ENCODE results near the gene NOXRED1.

Gene NOXRED1

DNA sequence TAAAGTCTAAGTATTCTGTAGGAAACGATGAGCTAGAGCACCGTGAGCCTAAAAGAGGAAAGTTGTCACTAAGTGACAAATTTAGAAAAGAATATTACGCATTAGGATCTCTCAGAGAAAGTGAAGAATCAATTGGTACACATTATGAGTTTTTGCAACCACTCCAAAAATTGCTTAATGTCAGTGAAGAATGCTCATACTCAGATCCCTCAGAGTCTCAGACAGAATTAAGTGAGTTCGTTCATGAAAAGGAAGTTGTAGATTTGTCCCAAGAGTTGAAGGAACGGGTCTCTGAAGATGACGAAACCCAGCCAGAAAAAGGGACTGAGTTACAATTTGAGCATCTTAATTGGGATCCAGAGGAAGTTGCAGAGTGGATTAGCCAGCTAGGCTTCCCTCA is 44.6 kb downstream of the NOXRED1 start:
- in situ Hi-C loops (cut with MboI; ENCODE audit: low pct_unique_long_range_greater_than_20kb, low sequenced_read_pairs, unreplicated experiment) = no loop called here

GRCh38 chr14:77377502-77377844 is 45.9 kb downstream of the NOXRED1 start:
- in situ Hi-C loops (cut with MboI; ENCODE audit: low pct_unique_long_range_greater_than_20kb, low sequenced_read_pairs, unreplicated experiment) = no loop called here

More for the DNA sequence above, 44.6 kb downstream of the NOXRED1 start:
- no peak for TF ChIP-seq CTCF (IDR thresholded peaks at IDR 0.05; ENCODE audit: extremely low read depth, insufficient read depth, missing control alignments)
- no peak for DNase-seq (ENCODE audit: low spot score)

GRCh38 chr14:77376771-77377501 is 46.4 kb downstream of the NOXRED1 start, which contains the start of the genes SAMD15 and TMED8:
TSS of gene SAMD15 (plus strand) at chr14:77377379. CDS start at chr14:77377419, 40 bp downstream.
TSS of gene TMED8 (minus strand) at chr14:77377094. CDS start at chr14:77377053, 41 bp downstream.
- TF ChIP-seq CTCF (IDR thresholded peaks at IDR 0.05; ENCODE audit: extremely low read depth, insufficient read depth, missing control alignments) = peak; percentile 11
- in situ Hi-C loops (cut with MboI; ENCODE audit: low pct_unique_long_range_greater_than_20kb, low sequenced_read_pairs, unreplicated experiment) = no loop called here
- peak; percentile 94 for DNase-seq (ENCODE audit: low spot score)

More at GRCh38 chr14:77377502-77377844, 45.9 kb downstream of the NOXRED1 start:
- DNase-seq (ENCODE audit: low spot score) = no peak
- no peak for TF ChIP-seq CTCF (IDR thresholded peaks at IDR 0.05; ENCODE audit: extremely low read depth, insufficient read depth, missing control alignments)

DNA sequence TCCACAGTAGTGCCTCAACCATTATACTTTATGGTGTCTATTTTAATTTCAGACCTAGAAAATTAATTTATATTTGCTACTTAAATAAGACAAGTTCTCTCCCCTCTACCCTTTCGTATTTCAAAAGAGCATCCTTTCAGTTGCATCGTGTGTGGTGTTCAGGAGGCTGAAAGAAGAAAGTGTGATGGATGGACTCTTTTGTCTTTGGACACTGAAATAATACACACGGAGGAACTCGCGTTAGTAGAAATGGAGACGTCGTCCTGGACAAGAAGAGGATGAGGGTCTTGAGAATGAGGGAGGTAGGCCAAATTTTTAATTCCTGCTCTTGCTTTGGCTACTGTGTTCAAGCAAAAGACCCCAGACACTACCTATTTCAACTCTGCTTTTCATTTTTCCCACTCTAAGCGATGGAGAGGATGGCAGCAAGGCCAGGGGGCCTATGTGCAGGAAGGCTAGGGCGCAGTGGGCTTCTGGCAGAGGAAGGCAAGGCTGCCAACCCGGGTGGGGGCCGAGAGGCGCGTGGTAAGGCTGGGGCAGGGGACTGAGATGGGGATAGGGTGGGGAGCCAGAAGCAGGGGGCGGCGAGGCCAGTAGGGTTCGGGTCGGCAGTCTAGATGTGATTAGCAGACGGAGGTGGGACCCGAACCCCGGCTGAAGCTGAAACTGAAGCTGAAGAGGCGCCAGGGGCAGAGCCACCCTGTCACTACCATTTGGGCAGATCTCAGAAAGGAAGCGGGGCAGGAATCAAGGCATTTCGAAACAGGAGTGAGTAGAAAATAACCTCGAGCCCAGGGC is 47.2 kb downstream of the NOXRED1 start:
- in situ Hi-C loops (cut with MboI; ENCODE audit: low pct_unique_long_range_greater_than_20kb, low sequenced_read_pairs, unreplicated experiment) = no loop called here
- peak; percentile 36 for DNase-seq (ENCODE audit: low spot score)
- no peak for TF ChIP-seq CTCF (IDR thresholded peaks at IDR 0.05; ENCODE audit: extremely low read depth, insufficient read depth, missing control alignments)

DNA sequence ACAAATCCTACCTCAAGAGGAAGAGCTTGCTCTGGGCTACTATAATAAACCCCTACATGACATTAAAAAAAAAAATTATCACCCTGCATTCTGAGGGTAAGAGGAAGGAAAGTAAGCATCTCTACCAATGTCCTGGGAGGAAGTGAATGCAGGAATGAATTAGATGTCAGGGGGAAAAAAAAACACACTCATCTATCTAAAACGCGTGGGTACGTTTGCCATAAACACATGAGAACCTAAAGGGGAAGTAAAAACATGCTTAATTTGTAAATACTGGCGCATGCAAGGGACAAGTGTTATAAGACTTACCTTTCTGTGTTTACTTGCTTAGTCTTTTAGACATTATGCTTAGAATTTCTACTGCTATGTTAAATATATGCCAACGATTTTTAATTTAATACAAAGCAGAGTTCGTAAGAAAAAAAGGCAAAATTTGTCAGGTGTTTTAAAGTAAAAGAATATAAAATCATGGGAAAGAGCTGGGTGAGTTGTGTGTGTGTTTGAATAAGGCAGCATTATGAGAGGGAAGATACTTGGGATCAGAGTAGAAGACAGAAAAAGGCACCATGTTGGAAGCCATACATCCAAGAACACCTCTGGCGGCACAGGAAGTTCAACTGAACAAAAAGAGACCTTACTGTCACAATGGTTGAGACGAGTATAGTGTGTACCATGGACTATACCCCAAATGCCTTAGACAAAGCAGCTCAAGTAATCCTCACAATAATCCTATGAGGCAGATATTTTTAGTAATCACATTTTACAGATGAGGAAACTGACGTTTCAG is 48.0 kb downstream of the NOXRED1 start:
- no peak for TF ChIP-seq CTCF (IDR thresholded peaks at IDR 0.05; ENCODE audit: extremely low read depth, insufficient read depth, missing control alignments)
- in situ Hi-C loops (cut with MboI; ENCODE audit: low pct_unique_long_range_greater_than_20kb, low sequenced_read_pairs, unreplicated experiment) = no loop called here
- DNase-seq (ENCODE audit: low spot score) = peak; percentile 35

DNA sequence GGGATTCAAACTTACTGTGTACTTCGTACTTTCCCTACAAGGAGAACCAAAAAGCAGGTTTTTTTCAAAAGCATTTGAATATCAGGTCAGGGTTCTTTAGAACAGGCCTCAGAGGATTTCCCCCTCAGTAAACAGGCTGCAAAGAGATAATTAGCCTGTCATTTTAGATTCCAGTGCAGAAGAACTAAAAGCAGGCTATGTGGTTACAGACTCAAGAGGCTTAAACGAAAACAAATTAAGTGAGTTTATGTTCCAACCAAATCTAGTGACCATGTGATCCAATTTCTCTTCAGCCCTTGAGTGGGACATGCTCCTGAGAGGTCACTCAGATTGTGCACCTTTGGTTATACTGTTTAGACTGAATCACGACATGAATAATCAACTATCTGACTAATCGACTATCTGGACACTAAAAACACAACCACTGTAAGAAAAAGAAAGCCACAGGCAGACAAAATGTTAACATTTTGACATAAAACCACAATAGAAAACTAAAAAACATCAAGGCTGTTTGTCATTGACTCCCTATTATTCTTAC is 51.0 kb downstream of the NOXRED1 start:
- in situ Hi-C loops (cut with MboI; ENCODE audit: low pct_unique_long_range_greater_than_20kb, low sequenced_read_pairs, unreplicated experiment) = no loop called here
- TF ChIP-seq CTCF (IDR thresholded peaks at IDR 0.05; ENCODE audit: extremely low read depth, insufficient read depth, missing control alignments) = no peak
- peak; percentile 62 for DNase-seq (ENCODE audit: low spot score)

All from GM13977 (cell line).